ENCODE results near the gene COL6A5. TPM values are rescaled to one million over a fixed set of nuclear protein-coding genes. Genes with fewer than 3 reads are reported as not detected.
"Not testable (repeated sequence)": the region's sequence is repeated elsewhere in the genome, so short reads cannot be mapped to it uniquely, and the experiment has no call there.

The COL6A5 gene, protein sequence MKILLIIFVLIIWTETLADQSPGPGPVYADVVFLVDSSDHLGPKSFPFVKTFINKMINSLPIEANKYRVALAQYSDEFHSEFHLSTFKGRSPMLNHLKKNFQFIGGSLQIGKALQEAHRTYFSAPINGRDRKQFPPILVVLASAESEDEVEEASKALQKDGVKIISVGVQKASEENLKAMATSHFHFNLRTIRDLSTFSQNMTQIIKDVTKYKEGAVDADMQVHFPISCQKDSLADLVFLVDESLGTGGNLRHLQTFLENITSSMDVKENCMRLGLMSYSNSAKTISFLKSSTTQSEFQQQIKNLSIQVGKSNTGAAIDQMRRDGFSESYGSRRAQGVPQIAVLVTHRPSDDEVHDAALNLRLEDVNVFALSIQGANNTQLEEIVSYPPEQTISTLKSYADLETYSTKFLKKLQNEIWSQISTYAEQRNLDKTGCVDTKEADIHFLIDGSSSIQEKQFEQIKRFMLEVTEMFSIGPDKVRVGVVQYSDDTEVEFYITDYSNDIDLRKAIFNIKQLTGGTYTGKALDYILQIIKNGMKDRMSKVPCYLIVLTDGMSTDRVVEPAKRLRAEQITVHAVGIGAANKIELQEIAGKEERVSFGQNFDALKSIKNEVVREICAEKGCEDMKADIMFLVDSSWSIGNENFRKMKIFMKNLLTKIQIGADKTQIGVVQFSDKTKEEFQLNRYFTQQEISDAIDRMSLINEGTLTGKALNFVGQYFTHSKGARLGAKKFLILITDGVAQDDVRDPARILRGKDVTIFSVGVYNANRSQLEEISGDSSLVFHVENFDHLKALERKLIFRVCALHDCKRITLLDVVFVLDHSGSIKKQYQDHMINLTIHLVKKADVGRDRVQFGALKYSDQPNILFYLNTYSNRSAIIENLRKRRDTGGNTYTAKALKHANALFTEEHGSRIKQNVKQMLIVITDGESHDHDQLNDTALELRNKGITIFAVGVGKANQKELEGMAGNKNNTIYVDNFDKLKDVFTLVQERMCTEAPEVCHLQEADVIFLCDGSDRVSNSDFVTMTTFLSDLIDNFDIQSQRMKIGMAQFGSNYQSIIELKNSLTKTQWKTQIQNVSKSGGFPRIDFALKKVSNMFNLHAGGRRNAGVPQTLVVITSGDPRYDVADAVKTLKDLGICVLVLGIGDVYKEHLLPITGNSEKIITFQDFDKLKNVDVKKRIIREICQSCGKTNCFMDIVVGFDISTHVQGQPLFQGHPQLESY (N-terminal part only)
- not detected for polyA plus RNA-seq (2013, experiment 1 of 2; ENCODE audit: insufficient read length)
- not detected for polyA plus RNA-seq (2013, experiment 2 of 2; ENCODE audit: insufficient read length)

DNA sequence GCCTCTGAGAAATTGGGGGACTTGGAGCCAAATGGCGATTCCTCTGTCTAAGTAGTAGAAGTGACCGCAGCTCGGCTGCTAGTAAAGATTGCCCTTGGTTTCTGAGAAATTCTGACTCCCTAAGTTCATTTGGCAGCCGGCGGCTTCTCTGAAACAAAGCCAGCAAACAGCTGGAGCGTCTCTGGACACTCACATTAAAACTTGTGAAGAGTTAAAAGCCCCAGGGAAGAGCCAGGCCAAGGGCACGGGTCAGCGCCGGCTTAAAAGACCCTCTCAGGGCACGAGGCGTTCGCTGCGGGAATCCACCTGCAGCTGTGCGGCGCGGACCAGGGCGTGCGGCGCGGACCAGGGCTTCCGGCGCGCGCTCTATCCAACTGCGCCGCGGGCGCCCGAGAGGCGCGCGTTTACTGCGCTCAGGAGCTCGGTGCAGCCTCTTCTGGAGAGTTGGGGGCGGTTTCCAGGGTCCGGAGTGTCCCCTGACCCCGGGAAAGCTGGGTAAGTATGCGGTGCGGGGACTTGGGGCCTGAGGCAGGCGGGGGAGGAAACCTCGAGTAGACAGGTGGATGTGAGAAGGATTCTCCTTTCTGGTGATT lies at the start of gene COL6A5:
TSS of gene COL6A5 (plus strand) at position 186 of the 593 bp plus-strand sequence. CDS start 27,967 bp downstream, outside the sequence.
- DNase-seq, result no peak

DNA sequence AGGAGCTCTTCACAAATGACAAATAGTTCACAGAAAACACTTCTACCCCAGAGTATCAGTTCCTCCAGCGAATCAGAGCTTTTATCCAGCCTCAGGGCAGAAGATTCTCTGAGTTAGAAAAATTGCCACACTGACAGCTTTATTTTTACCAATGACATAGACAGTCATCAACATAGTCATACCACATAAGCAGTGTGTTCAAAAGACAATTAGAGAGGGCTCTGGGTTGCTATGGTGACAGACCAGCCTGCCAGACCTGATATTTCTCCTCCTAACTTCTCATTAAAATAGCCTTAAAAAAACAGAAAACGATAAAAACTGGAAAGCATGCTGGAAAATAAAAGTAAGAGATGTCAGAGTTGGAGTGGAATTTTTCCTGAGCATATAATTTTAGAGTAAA lies 45.9 kb upstream of the COL6A5 start:
- DNase-seq, result no peak

DNA sequence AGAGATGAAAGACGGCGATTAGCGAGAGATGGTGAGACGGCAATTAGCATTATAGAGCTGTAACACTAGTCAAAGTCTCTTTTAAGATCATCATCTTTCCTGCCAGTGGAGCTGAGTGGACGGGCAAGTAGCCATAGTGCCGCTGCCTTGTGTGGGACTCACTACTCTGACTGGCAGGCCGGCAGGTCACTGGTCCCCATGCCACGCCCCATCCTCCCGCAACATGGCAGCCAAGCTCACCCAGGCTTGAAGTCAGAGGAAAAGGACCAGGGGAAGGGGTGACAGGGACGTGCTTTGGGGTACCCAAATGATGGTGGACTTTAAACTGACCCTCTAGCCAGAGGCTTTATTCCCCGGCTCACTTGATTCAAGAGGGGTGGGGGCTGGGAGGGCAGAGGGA lies 44.6 kb upstream of the COL6A5 start:
- no peak for DNase-seq

DNA sequence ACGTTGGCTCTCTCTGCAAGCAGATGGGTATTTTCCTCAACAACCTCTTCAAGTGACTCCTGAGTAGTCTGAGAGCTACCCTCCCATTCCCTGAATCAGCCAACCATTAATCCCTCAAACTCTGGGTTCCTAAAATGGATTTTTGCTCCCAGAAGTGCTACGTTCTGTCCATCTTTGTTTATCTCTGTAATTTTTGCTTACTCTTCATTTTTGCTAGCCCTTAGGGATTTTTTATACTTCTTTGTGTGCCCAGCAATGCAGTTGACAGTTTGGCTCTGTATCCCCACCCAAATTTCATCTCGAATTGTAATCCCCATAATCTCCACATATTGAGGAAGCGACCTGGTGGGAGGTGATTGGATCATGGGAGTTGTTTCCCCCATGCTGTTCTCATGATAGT lies 35.4 kb upstream of the COL6A5 start:
- DNase-seq, result no peak

DNA sequence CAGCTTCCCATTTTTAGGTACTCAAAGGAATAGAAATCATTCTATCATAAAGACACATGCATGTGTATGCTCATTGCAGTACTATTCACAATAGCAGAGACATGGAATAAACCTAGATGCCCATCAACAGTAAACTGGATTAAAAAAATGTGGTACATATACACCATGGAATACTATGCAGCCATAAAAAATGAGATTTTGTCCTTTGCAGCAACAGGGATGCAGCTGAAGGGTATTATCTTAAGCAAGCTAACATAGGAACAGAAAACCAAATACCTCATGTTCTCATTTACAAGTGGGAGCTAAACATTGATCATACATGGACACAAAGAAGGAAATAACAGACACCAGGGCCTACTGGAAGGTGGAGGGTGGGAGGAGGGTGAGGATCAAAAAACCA lies 33.1 kb upstream of the COL6A5 start:
- DNase-seq, result no peak

DNA sequence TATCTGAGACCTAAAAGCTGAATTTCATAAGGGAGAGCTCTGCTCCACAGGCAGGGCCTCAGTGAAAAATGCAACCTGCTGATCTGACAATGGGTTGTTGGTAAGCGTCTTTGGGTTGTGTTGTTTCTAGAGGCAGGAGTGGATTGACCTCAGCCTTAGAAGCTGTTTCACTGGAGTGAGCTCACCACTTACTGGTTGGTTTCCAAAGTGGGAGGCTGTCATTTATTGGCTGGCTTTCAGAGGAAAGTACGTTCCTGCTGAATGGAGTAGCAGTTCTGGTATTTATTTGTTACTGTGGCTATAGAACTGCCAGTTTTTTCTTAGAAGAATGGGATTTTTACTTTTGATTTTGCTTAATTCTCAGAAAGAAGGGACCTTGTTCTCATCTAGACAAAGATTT lies 29.3 kb upstream of the COL6A5 start:
- DNase-seq, result peak; percentile 0

DNA sequence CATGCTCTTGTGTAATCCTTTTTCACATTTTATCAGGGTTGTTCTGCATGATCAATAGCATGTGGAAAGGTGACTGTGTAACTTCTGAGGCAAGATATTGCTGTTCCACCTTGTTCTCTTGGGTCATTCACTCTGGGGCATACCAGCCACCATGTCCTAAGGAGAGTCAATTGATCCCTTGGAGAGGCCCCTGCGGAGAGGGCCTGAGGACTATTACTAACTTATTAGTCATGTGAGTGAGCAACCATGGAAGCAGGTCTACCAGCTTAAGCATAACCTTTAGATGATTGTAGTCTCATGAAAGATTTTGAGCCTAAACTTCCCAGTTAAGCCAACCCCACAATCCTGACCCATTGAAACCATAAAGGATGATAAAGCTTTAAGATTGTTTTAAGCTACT lies 22.0 kb upstream of the COL6A5 start:
- DNase-seq, result no peak

DNA sequence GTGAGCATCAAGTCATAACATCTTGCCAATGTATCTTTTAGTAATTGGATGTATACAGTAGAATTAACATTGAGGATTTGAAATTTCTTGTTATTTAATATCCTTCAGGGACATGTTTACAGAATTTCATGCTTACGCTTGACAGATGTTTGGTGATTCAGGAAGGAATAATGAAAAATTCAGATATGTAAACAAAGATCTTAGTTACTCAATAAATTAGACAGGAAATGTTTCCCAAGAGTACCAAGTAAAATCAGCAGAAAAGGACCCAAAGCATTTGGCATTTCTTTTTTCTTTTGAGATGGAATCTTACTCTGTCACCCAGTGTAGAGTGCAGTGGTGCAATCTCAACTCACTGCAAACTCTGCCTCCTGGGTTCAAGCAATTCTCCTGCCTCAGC lies 4.7 kb upstream of the COL6A5 start:
- no peak for DNase-seq

DNA sequence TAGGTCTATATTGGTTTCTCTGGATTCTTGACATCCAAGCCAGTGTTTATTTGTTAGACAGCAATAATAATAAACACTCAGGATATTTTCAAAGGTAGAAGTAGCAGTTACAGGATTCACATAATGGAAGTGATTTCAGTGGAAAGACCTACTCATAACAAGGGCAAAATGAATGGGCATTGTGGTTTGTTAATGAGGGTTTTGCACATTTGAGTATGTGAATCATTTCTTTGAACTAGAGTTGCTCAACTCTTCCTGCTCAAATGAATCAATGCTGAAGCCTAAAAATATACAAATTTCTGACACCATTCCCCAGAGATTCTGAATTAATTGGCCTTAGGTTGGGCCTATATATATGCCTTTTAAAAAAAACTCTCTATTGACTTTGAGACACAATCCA lies 4.1 kb upstream of the COL6A5 start:
- no peak for DNase-seq

DNA sequence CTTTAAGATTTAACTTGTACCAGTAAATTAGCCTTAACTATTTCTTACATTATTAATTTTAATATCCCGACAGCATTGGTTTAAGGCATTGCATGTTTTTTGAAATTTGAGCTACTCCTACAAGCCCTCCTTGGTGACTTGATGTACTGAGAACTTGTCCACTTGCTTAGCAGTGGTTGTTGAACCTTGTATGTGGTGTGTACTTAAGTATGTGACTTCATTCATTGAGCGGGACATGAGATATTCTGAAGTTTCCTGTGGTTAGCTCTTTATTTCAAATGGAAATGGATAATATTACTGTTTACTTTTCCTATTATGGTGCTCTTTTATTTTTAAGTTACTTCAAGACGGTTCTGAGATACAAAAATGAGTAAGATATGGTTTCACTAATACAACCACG lies 3.6 kb upstream of the COL6A5 start:
- DNase-seq, result no peak

DNA sequence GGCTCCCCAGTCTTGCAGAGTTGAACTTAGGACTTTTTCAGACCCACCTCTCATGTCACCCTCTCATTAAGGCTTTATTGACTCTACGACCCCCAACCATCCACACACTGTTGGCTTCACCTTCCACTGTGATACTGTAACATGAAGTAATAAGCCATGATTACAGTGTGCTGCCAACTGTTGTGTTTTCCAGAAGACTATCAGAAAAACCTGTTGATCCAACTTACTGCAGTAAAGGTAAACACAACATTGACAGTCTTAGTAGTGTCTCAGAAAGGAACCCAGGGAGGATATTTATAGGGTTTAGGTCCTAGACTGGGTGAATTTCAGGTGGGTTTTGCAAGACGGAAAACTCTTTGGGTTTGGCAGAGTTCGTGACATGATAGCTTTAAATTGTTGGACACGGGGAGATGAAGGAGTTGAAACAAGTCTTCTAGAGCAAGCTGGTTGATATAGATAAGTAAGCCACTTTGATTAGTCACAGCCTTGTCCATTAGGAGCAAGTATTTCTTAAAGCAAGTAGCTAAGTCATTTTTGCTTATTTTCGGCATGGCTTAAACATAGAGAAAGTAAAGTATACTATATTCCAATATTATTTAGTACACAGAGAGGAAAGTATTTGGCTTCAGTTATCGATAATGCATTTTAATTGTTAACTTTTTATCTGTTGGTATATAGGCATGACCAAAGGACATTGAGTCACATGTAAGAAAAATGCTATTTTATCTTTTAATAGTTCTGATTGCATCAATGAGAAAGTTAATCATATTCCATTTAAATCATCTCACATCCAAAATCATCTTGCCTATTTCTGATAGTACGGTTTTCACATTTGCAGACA lies 2.4 kb upstream of the COL6A5 start:
- DNase-seq, result no peak

DNA sequence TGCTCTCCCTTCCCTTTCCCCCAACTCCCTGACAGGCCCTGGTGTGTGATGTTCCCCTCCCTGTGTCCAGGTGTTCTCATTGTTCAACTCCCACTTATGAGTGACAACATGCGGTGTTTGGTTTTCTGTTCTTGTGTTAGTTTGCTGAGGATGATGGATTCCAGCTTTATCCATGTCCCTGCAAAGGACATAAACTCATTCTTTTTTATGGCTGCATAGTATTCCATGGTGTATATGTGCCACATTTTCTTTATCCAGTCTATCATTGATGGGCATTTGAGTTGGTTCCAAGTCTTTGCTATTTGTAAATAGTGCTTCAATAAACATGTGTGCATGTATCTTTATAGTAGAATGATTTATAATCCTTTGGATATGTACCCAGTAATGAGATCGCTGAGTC lies 2.8 kb downstream of the COL6A5 start:
- not testable (repeated sequence) for DNase-seq

DNA sequence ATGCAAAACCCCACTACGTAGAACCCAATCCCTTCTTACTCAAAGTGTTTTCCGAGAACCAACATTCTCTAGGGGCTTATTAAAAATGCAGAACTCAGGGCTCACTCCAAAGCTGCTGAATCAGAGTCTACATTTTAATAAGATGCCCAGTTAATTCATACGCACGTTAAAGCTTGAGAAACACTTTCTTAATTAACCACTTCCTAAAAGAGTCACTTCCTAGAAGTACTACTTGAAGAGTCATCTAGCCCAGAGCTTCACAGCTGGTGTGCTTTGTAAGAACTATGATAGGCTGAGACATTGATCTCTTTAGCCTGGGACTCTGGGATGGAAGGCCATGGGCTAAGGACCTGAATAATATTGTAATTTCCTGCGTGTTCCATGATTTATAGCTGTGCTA lies 9.0 kb downstream of the COL6A5 start:
- DNase-seq, result peak; percentile 11

DNA sequence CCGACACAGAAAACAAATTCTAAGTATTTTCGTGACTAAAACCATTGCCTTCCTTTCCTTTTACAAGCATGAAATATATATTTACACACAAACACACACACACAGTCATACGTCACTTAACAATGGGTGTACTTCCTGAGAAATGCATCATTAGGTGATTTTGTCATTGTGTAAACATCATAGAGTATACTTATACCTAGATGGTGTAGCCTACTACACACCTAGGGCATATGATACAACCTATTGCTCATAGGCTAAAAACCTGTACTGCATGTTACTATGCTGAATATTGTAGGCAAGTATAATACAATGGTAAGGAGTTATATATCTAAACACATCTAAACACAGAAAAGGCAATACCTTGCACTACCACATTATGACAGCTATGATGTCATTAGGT lies 28.6 kb downstream of the COL6A5 start:
- DNase-seq, result no peak

DNA sequence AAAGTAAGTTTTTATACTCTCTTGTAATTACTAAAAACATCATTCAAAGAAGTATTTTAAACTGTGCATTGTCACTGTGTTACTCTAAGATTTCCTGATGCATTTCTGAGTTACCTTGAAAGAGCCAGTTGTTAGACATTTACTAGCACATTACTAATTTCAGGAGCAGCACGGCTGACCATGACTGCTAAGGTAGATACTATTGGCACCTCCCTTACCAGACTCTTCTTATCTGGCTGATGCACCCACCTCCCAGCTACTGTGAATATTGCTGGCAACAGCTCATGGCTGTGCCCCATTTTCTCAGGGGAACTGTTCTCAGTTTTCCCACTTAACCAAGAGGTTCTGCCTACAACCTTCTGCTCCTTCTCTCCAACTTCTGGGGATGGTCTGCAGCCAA lies 29.4 kb downstream of the COL6A5 start:
- no peak for DNase-seq

DNA sequence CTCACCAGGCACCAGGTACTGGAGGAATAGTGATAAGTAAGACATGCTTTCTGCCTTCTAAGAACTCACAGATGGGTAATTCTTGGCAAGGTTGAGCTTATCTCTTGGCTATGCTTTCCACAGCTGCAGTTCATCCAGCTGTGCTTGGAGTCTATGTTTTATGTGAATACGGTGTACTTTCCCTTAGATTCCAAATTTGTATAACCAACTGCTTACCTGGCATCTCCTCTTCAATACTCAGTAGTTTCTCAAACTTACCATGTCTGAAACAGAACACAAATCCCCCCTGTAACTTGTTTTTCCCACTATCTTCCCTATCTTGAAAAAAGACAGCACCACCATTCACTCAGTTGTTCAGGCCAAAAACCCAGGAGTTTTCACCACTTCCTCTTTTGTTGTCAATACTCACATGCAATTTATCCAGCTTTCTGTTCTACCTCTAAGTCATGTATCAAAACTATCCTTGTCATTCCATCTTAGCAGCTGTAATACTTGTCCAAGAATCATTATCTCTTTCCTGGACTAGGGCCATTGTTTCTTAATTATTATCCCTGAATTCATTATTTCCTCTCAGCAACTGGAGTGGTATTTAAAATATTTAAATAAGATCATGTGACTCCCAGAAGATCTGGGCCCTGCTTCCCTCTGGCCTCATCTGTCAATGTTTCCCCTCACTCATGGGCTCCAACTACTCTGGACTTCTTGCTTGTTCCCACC lies 32.6 kb downstream of the COL6A5 start:
- DNase-seq, result no peak

DNA sequence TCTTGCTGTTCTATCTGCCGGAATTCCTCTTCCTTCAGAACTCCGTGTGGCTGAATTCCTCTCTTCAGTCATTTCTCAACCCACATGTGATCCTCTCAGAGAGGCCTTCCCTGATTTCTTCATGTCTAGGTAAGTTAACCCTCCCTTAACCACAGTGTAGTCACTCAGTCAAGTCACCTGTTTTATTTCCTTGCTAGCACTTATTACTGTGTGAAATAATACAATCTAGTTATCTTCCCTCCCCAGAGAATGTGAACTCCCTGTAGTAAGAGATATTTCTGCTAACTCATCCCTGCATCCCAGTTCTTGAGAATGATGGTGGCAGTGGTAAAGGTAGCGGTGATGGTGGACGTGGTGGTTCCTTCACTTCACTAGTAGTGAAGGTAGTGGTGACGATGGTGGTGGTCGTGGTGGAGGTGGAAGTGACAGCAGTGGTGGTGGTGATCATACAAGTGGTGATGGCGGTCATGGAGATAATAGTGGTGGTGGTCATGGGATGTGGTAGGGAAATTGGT lies 33.3 kb downstream of the COL6A5 start:
- DNase-seq, result no peak

DNA sequence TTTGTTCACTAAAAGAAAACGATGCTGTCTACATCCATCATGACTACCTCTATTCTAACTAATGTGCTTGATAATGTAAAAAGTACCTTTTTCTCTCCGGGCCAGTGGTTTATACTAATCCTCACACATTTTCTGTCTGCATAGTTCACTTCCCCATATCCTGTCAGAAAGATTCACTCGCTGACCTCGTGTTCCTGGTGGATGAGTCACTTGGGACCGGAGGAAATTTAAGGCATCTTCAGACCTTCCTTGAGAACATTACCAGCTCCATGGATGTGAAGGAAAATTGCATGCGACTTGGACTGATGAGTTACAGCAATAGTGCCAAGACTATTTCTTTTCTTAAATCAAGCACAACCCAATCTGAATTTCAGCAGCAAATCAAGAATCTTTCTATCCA lies 33.8 kb downstream of the COL6A5 start:
- DNase-seq, result peak; percentile 37

DNA sequence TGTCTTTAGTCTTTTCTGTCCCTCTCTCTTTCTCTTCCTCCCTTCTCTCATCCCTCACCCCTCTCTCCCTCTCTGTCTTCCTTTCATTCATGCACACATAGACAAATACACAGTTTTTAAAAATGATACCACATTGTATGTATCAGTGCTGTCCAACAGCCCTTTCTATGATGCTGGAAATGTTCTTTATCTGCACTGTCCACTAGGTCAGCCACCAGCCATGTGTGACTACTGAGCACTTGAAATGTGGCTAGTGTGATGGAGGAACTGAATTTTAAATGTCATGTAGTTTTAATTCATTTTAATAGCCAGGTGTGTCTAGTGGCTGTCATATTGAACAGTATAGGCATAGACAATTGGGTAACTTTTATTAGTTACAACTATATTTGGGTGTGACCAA lies 34.9 kb downstream of the COL6A5 start:
- no peak for DNase-seq

DNA sequence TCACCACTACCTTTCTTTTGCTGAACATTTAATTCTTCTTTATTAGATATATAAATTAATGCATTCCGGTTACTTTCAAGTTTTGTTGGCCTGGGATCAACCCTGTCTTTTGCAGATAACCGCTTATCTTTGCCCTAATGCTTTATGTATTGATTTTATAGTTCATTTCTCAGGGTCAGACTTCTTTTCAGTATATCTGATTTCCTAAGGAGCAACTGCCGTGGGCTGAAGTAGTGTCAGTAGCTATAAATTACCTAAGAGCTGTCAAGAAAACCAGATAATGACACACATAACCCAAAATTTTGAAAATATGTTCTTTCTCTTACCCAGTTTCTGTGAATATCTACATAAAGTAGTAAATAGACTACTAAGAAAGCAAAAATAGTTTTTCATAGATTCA lies 38.0 kb downstream of the COL6A5 start:
- no peak for DNase-seq
